Activated naive CD8-positive, alpha-beta T cell (primary cell): ENCODE results near the gene MPL.
A peak's percentile ranks its signal among the peaks of the same experiment; 100 is the strongest.

ENCODE experiments used
- H3K27ac Mint-ChIP-seq: one replicate; pipeline ENCODE4 v1.8.0; 2021; ENCODE audit warnings: mixed read lengths
- H3K27me3 Mint-ChIP-seq: one replicate; pipeline ENCODE4 v1.8.0; 2021; ENCODE audit warnings: mixed read lengths
- H3K36me3 Mint-ChIP-seq: one replicate; pipeline ENCODE4 v1.8.0; 2021; ENCODE audit warnings: mixed read lengths
- H3K4me1 Mint-ChIP-seq: one replicate; pipeline ENCODE4 v1.8.0; 2021; ENCODE audit warnings: low read depth, mixed read lengths
- H3K4me3 Mint-ChIP-seq: one replicate; pipeline ENCODE4 v1.8.0; 2021; ENCODE audit warnings: mild to moderate bottlenecking, mixed read lengths
- H3K9me3 Mint-ChIP-seq: one replicate; pipeline ENCODE4 v1.8.0; 2021; ENCODE audit warnings: low read depth, mixed read lengths

MPL gene

DNA sequence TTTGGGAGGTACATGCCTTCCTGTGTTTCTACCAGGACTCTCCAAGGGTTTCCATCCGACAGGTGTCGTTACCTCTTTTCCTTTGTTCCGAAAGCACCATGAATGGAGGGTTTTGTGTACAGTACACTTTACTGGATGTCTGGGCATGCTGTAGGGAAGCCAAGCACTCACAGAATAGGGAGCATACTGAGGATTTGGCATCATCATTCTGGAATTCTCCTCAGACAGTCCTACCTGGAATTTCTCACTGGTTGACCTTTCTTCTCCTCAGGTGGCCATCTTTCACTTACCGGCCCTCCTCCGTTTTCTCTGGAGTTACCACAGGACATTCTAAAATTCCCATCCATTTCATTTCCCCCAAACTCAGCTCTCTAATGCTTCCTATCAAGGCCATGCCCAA is 5.9 kb upstream of the MPL start:
- peaks cover 19% of the 10 kb centered on the region for H3K4me1 Mint-ChIP-seq
- no peak overlapping the region for H3K4me3 Mint-ChIP-seq
- no peaks in the 10 kb centered on the region for H3K9me3 Mint-ChIP-seq
- H3K27ac Mint-ChIP-seq: no peak overlapping the region
- no peaks in the 10 kb centered on the region for H3K27me3 Mint-ChIP-seq
- peaks cover 5% of the 10 kb centered on the region for H3K36me3 Mint-ChIP-seq

- H3K9me3 Mint-ChIP-seq: no peaks in the 10 kb centered on the region
- H3K4me1 Mint-ChIP-seq: peaks cover 6% of the 10 kb centered on the region
- H3K4me3 Mint-ChIP-seq: no peak overlapping the region
- H3K27ac Mint-ChIP-seq: no peak overlapping the region
- no peaks in the 10 kb centered on the region for H3K36me3 Mint-ChIP-seq
- no peaks in the 10 kb centered on the region for H3K27me3 Mint-ChIP-seq
These were observed 3.0 kb upstream of the MPL start for GRCh38 chr1:43334453-43335205.

DNA sequence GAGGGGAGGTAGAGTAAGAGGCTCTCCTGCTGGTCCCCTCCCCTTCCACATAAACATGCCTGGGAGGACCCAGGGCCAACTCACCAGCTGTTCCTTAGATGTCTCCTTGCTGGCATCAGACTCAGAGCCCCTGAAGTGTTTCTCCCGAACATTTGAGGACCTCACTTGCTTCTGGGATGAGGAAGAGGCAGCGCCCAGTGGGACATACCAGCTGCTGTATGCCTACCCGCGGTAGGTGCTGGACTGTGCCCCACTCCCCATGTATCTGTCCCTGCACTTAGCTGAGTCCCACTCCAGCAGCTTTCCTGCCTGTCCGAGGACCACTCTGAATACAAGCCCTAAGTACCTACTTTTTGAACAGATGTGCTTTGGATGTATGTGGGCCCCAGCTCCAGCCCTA is 383 bp downstream of the MPL start:
- Mint-ChIP-seq H3K4me3 (no peak overlapping the region), H3K36me3 (no peaks in the 10 kb centered on the region)

GRCh38 chr1:43339584-43340232 is 2.1 kb downstream of the MPL start:
- H3K36me3 Mint-ChIP-seq: no peaks in the 10 kb centered on the region
- no peak overlapping the region for H3K27ac Mint-ChIP-seq
- no peaks in the 10 kb centered on the region for H3K9me3 Mint-ChIP-seq
- no peaks in the 10 kb centered on the region for H3K4me1 Mint-ChIP-seq
- H3K27me3 Mint-ChIP-seq: no peaks in the 10 kb centered on the region
- no peak overlapping the region for H3K4me3 Mint-ChIP-seq

More for the DNA sequence above, 383 bp downstream of the MPL start:
- Mint-ChIP-seq H3K27ac (no peak overlapping the region), H3K4me1 (no peaks in the 10 kb centered on the region), H3K9me3 (no peaks in the 10 kb centered on the region), H3K27me3 (no peaks in the 10 kb centered on the region)

DNA sequence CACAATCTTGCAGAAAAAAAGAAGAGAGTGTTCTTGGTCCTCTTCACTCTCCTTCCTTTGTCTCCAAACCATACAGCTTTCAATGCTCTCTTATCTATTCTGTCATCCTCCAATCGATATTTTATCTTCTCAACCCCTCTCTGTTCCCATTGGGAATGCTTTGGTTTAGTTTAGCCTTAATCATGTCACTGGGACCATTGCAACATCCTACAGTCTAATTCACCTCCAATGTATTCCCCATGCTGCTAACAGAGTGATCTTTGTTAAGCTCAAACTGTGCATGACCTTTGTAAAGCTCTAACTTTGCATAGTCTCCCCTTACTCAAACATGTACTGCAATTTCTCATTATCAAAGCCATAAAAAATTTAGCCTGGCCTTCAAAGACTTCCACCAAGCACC is 2.9 kb downstream of the MPL start:
- Mint-ChIP-seq H3K4me3 (no peak overlapping the region), H3K9me3 (no peaks in the 10 kb centered on the region), H3K27me3 (no peaks in the 10 kb centered on the region), H3K4me1 (no peaks in the 10 kb centered on the region), H3K36me3 (no peaks in the 10 kb centered on the region), H3K27ac (no peak overlapping the region)

- Mint-ChIP-seq H3K27me3 (no peaks in the 10 kb centered on the region), H3K4me1 (no peaks in the 10 kb centered on the region), H3K4me3 (no peak overlapping the region), H3K27ac (no peak overlapping the region), H3K9me3 (no peaks in the 10 kb centered on the region), H3K36me3 (no peaks in the 10 kb centered on the region)
These were observed 6.7 kb downstream of the MPL start for GRCh38 chr1:43344267-43344850.

GRCh38 chr1:43345120-43345519 is 7.5 kb downstream of the MPL start:
- Mint-ChIP-seq H3K4me3 (no peak overlapping the region), H3K27me3 (no peaks in the 10 kb centered on the region), H3K9me3 (no peaks in the 10 kb centered on the region)

DNA sequence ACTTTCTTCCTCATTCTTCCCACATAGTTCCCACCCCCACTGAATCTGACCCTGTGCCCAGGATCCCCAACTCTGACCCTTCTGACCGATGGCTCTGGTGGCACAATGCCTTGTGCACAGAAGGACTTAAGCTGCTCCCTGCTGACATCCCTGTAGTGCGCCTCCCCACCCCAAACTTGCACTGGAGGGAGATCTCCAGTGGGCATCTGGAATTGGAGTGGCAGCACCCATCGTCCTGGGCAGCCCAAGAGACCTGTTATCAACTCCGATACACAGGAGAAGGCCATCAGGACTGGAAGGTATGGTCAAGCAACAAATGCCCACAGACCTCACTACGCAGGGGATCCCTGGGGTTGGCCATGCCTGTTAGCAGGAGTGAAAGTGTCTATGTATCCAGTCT is 9.0 kb downstream of the MPL start:
- no peaks in the 10 kb centered on the region for H3K27me3 Mint-ChIP-seq
- H3K4me3 Mint-ChIP-seq: no peak overlapping the region
- no peaks in the 10 kb centered on the region for H3K9me3 Mint-ChIP-seq
- H3K4me1 Mint-ChIP-seq: peaks cover 2% of the 10 kb centered on the region
- peaks cover 2% of the 10 kb centered on the region for H3K36me3 Mint-ChIP-seq
- H3K27ac Mint-ChIP-seq: no peak overlapping the region

More at GRCh38 chr1:43345120-43345519, 7.5 kb downstream of the MPL start:
- Mint-ChIP-seq H3K36me3 (no peaks in the 10 kb centered on the region), H3K4me1 (peaks cover 2% of the 10 kb centered on the region), H3K27ac (no peak overlapping the region)

DNA sequence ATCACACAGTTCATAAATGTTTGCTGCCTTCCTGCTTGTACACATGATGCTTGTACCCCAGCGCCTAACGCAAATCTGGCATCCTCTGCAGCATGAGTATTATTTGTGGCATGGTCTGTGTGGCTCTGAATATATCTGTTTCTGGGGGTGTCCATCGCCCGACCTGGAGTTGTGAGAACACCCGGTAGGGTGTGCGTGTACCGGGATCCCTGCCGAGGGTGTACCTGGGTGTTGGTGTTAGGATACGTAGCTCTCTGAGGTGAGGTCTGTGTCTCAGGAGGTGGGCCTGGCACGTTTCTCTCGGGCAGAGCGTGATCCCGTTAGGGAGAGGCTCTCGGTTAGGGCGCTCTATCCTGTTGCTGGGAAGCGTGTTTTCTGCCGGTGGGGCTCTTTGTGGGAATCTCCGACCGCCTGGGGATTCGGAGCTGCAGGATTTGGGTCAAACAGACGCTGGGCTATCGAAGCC is 10.8 kb downstream of the MPL start:
- Mint-ChIP-seq H3K4me1 (peaks cover 2% of the 10 kb centered on the region), H3K27ac (no peak overlapping the region), H3K27me3 (no peaks in the 10 kb centered on the region), H3K9me3 (no peaks in the 10 kb centered on the region), H3K4me3 (no peak overlapping the region), H3K36me3 (peaks cover 2% of the 10 kb centered on the region)

GRCh38 chr1:43348809-43349593 is 11.4 kb downstream of the MPL start:
- Mint-ChIP-seq H3K27me3 (no peaks in the 10 kb centered on the region), H3K9me3 (no peaks in the 10 kb centered on the region), H3K4me3 (peak overlapping the region; percentile 64), H3K4me1 (peaks cover 2% of the 10 kb centered on the region), H3K36me3 (peaks cover 3% of the 10 kb centered on the region), H3K27ac (peak overlapping the region; percentile 69)

DNA sequence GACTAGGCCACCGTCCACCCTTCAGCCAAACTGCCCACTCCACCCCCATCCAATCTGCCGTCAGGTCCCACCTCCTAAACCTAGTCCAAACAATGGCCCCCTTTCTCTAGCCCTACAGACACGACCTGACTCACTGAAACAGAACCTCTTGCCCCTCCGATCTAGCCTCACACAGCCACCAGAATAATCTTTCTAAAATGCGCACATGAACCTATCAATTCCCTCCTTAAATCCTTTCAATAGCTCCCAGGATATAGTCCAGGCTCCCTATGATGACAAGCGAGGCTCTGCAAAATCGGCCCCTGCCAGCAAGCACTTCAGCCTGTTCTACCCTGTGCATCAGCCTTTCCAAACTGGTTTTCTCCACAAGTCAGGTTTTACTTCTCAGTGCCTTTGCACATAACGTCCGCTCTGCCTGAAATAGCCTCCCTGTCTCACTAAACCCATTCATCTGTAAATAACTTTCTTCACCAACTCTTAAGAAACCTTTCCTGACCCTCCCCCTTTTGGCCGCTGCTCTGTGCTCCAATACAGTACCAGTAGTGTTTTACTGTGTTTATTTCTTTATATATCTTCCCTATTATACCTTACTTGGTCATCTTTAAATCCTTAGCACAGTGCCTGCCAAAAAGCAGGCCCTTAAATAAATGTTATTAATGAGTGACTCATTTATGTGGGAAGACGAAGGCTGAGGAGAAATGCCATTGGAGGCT is 12.1 kb downstream of the MPL start:
- Mint-ChIP-seq H3K9me3 (no peaks in the 10 kb centered on the region), H3K4me1 (peaks cover 2% of the 10 kb centered on the region), H3K27ac (peak overlapping the region; percentile 69), H3K4me3 (peak overlapping the region; percentile 64), H3K36me3 (peaks cover 10% of the 10 kb centered on the region), H3K27me3 (no peaks in the 10 kb centered on the region)

- H3K36me3 Mint-ChIP-seq: peaks cover 10% of the 10 kb centered on the region
- H3K9me3 Mint-ChIP-seq: no peaks in the 10 kb centered on the region
- H3K27me3 Mint-ChIP-seq: no peaks in the 10 kb centered on the region
- no peak overlapping the region for H3K27ac Mint-ChIP-seq
- H3K4me1 Mint-ChIP-seq: peaks cover 2% of the 10 kb centered on the region
- H3K4me3 Mint-ChIP-seq: no peak overlapping the region
These were observed 13.4 kb downstream of the MPL start for GRCh38 chr1:43350976-43351375.

DNA sequence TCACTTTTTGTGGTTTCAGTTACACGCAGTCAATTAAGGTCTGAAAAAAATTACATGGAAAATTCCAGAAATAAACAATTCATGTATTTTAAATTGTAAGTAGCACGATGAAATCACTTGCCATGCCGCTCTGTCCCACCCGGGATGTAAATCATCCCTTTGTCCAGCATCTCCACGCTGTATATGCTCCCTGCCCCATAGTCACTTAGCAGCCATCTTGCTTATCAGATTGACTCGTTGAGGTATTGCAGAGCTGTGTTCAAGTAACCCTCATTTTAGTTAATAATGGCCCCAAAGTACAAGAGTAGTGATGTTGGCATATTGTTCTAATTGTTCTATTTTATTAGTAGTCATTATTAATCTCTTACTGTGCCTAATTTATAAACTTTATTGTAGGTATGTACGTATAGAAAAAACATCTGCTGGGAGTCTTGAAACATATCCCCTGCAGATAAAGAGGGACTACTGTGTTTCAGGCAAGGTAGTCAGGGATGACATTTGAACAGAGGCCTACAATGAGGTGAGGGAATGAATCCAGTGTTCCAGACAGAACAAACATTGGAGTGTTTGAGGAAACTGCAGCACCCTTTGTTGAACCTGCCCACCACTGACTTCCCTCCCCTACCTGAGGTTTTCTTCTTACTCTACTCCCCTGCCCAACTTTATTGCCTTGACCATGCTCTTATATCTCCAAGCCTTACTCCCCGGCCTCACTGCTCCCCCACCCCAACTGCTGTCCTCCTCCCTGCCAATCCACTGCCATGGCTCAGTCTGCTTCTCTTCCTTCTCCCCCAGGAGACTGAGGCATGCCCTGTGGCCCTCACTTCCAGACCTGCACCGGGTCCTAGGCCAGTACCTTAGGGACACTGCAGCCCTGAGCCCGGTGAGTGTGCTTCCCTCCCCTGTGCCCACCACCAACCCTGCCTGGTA is 14.1 kb downstream of the MPL start:
- Mint-ChIP-seq H3K4me1 (peaks cover 2% of the 10 kb centered on the region), H3K27ac (no peak overlapping the region), H3K9me3 (no peaks in the 10 kb centered on the region), H3K36me3 (peaks cover 10% of the 10 kb centered on the region), H3K4me3 (no peak overlapping the region), H3K27me3 (no peaks in the 10 kb centered on the region)

GRCh38 chr1:43352351-43352705 is 14.7 kb downstream of the MPL start:
- Mint-ChIP-seq H3K27me3 (no peaks in the 10 kb centered on the region), H3K36me3 (peaks cover 10% of the 10 kb centered on the region), H3K4me1 (peaks cover 3% of the 10 kb centered on the region), H3K4me3 (no peak overlapping the region), H3K27ac (no peak overlapping the region), H3K9me3 (no peaks in the 10 kb centered on the region)
